GM21737 (cell line): ENCODE measurements around the gene RAD51B.
"Not testable (repeated sequence)": the region's sequence is repeated elsewhere in the genome, so short reads cannot be mapped to it uniquely, and the experiment has no call there.

Experiments used
- ATAC-seq: cut with Tn5 transposase; IDR thresholded peaks from one replicate; pipeline ENCODE4 v1.9.1; 2021; ENCODE audit warnings: mild to moderate bottlenecking, moderate library complexity; ENCODE audit not compliant: unreplicated experiment

Gene RAD51B

GRCh38 chr14:68762953-68763764 lies 943.6 kb downstream of the RAD51B start:
- no peak for ATAC-seq

DNA sequence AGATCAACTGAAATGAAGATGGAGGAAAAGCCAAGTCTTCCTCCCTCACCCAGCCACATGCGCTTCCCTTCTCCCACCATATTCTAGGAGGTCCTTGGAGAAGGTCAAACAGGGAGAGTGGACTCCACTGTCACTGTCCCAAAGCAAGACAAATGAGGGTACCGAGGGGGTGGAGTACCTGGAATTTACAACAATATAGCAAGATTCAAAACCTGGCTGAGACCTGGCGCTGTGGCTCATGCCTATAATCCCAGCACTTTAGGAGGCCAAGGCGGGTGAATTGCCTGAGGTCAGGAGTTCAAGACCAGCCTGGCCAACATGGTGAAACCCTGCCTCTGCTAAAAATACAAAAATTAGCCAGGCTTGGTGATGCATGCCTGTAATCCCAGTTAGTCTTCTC lies 944.3 kb downstream of the RAD51B start:
- ATAC-seq = not testable (repeated sequence)

GRCh38 chr14:68766299-68767247 lies 947.0 kb downstream of the RAD51B start:
- ATAC-seq = no peak

DNA sequence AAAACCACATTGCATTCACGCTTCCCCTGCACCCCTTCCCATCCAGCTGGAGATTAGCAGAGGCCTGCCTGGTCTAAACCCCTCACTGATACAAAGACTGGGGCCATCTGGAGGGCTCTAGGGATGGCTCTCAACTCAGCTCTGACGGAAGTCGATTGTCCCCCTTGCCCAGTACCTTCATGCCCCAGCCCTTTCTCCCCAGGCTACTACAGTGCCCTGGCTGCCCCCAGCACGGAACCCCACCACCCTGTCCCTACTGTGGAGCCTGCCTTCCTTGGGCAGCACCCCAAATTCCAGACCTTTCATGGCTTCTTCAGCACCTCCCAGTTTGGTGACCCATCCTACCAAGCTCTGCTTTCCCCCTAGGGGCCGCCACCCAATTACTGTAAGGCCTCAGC lies 947.7 kb downstream of the RAD51B start:
- ATAC-seq = no peak

DNA sequence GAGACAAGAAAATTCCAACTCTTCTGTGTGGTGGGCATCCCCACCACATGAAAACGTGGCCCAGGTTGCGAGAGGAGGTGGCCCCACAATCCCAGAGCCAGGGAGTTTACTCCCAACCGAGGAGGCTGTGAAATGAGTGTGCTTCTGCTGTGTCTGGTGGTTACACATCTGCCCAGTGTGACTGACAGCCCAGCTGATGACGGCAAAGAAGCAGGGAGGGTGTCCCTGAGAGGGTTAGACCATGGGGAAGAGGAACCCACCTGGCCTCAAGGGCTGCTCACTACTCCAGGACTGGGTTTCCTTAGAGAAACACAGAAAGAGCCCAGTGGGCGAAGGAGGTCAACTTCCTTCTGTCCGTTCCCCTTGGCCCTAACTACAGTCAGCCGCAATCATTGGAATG lies 948.7 kb downstream of the RAD51B start:
- ATAC-seq = no peak

DNA sequence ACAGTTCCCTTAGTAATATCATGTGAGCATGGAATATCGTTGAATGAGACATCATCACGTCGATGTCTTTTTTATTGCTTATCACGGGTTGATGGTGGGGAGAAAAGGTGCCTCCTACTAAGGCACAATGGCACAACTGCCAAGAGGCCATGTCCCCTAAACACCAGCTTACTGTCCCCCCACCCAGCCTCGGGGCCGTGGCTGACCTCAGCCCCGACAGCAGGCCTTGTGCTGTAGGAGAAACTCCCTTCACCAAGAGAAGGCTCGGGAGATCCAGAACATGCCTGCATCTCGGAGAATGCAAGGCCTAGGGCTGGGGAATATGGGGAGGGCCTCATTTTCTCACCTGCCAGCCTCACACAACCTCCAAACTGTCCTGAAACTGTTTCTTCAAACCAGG lies 950.5 kb downstream of the RAD51B start:
- no peak for ATAC-seq

DNA sequence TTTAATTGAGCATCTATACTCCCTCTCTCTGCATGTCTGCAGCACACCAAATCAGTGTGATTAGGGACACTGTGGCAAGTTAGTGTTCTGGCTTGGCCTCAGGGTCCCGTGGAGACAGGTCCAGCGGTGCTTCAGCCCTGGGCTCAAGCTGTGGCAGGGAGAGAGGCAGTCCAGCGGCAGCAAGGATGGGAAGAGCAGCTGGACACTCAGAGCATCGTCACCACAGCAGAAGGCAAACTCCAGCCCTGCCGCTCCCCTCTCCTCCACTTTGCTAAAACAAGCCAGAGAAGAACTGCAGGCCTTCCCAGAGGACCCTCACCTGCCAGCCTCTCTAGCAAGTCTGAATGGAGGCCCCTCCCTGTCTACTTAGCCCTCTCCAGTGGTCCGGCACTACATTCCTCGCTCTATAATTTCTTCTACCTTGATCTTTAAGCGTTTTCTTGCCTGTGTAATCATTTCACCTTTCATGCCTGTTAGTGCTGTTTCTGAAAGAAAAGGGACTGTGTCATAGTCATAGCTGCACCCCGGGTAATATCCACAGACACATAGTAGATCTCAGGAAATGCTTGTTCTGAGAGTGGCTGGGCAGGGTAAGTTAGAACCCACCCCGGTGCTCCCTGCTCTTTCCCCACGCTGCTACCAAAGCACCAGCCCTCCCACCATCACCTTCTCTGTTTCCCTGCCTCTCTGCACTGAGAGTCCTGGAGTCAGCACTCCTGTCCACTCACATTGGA lies 951.1 kb downstream of the RAD51B start:
- ATAC-seq = no peak

DNA sequence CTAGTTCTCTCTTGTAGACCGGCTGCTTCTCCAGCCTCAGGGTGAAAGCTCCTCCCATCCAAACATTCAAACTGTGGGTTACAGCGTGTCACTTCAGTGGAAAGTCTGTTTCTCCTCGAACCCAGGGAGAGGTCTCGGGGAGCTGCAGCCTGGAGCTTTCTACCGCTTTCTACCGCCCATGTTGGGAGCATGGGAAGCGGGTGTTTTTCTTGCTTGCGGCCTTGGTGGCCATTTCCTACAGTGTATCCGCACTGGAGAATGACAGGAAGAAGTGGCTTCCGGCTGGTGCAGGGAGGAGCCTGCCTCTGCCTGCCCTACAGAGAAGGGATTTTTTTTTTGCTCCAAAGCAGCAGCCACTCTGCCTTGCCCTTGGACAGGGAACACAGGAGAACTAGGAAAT lies 952.1 kb downstream of the RAD51B start:
- no peak for ATAC-seq

DNA sequence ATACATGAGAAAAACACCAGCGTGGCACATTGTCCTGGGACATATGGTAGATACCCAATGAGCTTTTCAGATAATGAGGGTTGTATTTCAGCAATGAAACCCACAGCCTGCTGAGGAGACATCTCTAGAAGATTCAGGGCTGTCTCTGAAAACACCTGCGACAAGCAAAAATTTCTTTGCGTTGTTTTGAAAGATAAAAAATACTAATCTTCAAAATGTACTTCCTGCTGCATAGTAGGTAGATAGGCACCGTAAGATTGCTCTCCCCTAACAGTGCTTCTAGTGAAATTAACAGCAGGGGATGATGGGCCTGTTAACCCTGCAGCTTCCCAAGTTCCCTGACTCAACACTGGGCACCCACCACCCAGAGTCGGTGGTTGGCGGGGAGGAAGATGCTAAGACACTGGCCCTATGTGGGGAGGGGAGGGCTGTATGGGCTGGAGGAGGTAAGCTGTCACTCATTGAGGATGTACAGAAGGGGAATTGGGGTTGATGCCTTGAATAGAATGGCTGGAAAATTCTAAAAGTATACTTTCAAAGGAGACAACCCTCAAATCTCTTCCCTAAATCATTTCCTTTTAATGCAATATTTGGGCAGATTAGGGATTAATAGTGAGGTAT lies 953.3 kb downstream of the RAD51B start:
- ATAC-seq = no peak

- no peak for ATAC-seq
Observed at GRCh38 chr14:68774771-68775613, 955.4 kb downstream of the RAD51B start.

DNA sequence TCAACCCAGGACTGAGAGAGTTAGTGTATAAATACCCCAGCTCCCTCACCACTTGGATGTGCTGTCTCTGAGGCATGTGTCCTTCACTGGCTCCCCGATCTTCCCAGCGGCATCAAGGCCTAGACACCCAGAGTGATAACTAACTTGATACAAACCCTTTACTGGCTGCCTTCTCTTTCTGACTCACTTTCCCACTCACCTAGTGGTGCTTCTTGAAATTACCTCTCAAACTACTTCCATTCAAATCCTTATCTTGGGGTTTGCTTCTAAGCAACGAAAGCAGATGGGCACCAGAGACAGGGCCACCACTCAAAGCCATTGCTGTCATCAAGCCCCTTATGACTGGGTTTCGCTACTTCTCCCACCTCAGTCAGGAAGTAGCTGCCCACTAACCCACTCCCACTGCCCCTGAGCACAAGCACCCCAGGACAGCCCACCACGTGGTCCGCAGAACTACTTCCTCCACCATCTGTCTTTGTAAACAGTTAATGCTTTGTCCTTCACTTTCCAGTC lies 956.1 kb downstream of the RAD51B start:
- no peak for ATAC-seq

DNA sequence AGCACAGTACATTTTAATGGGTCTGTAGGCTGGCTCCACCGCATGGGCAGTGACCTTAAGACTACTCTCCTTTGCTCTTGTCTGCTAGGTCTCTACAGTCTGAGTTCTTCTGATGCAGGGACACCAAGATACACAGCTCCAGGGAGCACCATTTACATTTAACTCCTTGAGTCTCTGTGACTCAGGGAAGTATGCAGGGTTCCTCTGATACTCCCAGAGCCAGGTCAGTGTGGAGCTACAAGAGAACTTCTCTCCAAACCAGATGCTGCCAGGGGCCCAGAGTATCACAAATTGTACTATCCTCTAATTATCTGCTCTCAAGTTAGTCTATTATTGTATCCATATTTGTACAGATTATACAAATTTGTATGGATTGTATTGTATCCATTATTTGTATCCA lies 958.1 kb downstream of the RAD51B start:
- ATAC-seq = no peak
